ENCODE data around the gene SPRED1. TPM values are rescaled to one million over a fixed set of nuclear protein-coding genes. Genes with fewer than 3 reads are reported as not detected.

Gene SPRED1
- total and polyA plus RNA-seq, 10 of the 15 experiments (the other 5 are each of a cell fraction or from before 2014, with no cell fraction given) = 0.08 to 2.6 (median 0.22) TPM

- TF ChIP-seq EP300 (IDR thresholded peaks at IDR 0.05; ENCODE audit: borderline replicate concordance in 1 of 2, control insufficient read depth in 1 of 2, low read depth in 2 of 2, low read length in 2 of 2) (peak in 1 of 2 experiments; percentile 51; a peak in 1 of 4 replicates), RELA (IDR thresholded peaks at IDR 0.05; ENCODE audit: borderline replicate concordance, partially characterized antibody) (no peak), ZBTB4 (CRISPR knock-in tag; IDR thresholded peaks at IDR 0.05) (no peak), CHD2 (IDR thresholded peaks at IDR 0.05; ENCODE audit: borderline replicate concordance, low read depth, low read length) (no peak), MXI1 (IDR thresholded peaks at IDR 0.05; ENCODE audit: low read depth, low read length) (no peak), TBL1XR1 (IDR thresholded peaks at IDR 0.05; ENCODE audit: low read depth, low read length) (no peak), ZBTB40 (IDR thresholded peaks at IDR 0.05; ENCODE audit: borderline replicate concordance) (no peak), IKZF2 (IDR thresholded peaks at IDR 0.05) (no peak), IKZF1 (conservative IDR thresholded peaks at IDR 0.05) (no peak), SUZ12 (IDR thresholded peaks at IDR 0.05; ENCODE audit: unreplicated experiment) (no peak), ZNF207 (IDR thresholded peaks at IDR 0.05; ENCODE audit: borderline replicate concordance) (no peak)
Measured at GRCh38 chr15:38307861-38308641, 55.4 kb downstream of the SPRED1 start (continued).
